Stimulated activated CD4-positive, alpha-beta T cell treated with anti-CD3 and anti-CD28 coated beads, Interleukin-1b, Interleukin-23, amount 100 ng/mL, for 1 hour (primary cell): ENCODE measurements around the gene SYK.

ENCODE experiments used
- DNase-seq, 2 donors: peaks; one replicate each; pipeline ENCODE4 v3.0.0-alpha.2; 2020; ENCODE audit warnings: low read depth in 2 of 2

Gene SYK

DNA sequence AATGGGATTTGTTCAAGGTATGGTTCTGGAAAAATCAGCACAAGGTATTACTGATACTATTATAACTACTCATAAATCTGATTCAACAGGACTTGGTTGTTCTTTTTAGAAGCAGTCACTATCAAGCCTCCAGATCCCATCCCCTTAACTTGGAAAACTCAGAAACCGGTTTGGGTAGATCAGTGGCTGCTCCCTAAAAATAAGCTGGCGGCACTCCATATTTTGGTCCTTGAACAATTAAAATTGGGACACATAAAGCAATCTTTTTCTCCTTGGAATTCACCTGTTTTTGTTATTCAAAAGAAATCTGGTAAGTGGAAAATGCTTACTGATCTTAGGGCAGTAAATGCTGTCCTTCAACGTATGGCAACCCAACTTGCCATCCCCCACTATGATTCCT is 104.2 kb downstream of the SYK start:
- DNase-seq, result no peak

DNA sequence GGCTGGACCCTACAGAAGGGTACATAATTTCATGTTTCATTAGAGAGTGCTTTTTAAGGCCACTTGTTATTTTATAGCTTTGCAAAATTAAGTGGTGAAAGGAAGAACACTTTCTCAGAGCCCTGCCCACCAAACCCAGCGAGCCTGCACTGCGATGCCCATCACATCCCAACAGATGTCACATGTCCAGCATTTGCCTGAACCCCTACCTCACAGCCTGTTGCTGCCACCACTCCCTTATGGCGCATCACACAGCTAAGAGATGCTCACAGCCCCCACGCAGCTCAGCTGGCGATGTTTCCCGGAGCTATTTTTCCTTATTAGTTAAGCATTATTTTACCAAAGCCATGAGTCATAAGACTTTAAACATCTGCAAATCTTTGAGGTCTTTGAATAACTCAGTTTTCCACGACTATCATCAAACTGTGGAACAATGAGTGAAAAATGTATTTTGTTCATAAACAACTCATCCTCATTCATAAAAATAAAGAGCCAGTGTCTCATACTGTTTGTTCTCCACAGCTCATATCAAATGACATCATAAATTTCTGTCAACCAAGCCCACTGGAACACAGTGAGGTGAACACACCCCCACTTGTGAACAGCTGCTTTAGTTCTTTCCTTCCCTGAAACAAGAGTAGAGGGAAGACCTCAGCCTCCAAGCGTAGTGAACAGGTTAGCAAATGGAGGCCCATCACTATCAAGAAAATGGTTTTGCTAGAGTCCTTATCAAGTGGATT is 104.9 kb downstream of the SYK start:
- DNase-seq, result no peak

DNA sequence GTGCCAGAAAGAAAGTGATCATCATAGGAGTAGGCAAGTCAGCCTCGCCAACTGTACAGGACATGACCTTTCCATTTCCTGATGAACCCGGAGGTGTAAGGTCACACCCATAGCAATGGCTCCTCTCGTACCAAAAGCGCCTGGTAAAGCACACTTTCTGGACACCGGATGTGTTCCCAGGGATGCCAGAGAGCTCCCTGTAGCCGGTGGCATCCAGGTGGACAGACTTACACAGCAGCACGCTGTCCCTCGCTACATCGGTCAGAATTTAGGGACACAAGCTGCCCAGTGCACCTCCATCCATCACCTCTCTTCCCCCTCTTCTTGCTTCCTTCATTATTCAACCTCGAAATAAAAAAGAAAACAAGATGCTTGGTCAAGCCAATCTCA is 105.4 kb downstream of the SYK start:
- DNase-seq, result no peak

DNA sequence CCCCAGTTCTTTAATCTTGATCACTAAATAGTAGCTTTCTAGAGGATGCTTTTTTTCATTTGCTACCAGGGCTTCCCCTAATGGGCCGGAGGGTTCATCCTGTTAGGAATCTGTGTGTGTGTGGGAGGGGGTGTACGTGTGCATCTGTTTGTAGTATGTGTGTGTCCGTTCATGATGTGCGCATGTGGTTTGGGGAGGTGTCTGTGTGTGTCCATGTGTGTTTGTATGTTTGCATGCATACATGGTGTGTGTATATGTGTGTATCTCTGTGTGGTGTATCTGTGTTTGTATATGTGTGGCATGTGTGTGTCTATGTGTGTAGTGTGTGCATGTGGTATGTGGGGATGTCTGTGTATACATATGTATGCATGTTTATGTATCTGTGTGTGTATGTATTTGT is 106.2 kb downstream of the SYK start:
- no peak for DNase-seq

DNA sequence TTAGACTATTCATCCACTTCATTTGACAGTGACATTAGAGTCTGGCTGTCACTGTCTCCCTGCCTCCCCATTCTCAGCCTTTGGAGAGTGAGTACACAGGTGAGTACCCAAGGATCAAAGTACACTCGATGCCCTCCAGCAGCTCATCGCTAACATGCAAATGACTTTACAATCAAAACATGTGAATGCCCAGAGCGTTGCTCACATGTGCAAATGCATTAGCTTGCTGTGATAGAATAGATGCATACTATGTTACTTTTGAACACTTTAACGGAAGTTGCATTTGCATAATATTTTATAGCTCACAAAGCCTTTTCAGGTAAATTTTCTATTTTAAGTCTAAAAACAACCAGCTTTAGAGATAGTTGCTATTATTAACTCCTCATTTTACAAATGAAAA is 107.6 kb downstream of the SYK start:
- no peak for DNase-seq

DNA sequence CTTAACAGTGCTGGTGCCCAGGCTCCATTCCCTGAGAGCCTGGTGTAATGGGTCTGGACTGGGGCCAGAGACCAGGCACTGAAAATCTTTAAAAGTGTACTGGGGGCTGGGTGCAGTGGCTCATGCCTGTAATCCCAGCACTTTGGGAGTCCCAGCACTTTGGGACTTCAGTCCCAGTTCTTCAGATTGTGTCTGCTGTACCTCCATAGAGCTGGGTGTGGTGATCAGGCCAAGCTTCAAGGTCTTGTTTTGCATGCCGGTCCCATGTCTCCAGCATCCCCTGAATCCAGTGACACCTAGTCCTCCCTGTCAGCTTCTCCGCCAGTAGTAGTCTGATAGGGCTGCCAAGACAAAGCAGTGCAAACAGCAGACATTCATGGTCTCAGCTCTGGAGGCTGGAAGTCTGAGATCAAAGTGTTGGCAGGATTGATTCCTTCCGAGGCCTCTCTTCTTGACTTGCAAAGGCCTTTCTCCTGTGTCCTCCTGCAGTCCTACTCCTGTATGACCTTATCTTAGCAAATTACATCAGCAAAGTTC is 108.2 kb downstream of the SYK start:
- DNase-seq, result no peak

DNA sequence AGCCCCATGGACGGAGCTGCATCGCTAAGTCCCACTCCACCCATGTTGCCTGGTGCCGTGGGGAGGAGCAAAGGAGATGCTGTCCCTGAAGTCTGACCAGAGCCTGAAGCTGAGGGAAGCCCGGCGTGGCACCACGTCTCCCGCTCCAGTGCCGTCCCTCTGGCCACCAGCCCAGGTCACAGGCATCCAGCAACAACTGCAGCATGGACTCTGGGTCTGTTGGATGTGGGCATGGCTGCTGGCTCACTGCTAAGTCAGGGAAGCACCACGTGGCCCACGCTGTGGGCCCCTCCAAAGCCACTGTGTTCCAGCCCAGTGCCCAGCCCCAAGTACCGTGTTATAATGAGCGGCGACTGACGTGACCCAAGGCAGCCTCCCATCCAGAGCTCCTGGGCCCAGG is 112.6 kb downstream of the SYK start:
- no peak for DNase-seq

DNA sequence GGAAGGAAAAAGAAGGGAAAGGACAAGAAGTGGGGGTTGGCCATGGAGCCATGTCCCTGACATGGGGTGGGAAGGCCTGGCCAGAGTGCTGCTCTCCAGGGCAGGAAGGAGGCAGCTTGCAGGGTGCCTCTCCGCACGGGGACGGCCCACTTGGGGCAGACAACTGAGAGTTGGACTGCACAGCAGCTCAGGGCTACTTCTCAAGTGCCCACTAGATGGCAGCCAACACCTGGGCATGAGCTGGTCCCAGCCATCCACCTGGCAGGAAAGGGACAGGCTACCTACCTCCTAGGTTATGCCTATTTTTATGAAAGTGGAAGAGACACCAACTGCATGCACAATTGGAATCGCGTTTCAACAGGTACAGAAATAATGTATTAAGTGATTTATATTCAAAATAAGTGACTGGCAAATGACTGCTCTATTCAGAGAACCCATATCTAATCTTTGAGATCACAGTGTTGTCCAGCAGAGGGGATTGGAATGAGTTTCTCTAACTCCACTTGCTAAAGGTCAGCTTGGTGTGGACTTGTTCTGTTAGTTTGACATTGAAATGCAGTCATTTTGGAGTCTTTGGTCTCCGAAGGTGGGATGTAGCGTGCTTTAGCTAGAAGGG is 113.4 kb downstream of the SYK start:
- DNase-seq, result peak; percentile 31 to 47

DNA sequence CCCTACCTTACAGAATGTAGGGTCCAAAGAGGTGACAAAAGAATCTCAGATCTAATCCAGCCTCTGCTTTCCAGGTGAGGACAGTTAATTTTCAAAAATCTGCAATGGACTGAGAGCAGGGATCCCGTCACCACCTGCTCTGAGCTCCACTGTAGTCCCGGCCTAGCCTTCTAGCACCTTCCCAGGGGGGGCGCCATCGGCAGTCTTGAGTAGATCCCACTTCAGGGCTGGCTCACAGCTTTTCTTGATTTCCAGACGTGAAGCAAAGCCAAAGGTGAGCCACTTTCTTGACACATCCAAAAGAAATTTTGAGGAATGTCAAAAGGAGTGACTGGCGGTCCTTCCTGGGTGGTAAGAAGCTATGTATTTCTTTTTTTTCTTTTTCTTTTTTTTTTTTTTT is 114.1 kb downstream of the SYK start:
- no peak for DNase-seq

DNA sequence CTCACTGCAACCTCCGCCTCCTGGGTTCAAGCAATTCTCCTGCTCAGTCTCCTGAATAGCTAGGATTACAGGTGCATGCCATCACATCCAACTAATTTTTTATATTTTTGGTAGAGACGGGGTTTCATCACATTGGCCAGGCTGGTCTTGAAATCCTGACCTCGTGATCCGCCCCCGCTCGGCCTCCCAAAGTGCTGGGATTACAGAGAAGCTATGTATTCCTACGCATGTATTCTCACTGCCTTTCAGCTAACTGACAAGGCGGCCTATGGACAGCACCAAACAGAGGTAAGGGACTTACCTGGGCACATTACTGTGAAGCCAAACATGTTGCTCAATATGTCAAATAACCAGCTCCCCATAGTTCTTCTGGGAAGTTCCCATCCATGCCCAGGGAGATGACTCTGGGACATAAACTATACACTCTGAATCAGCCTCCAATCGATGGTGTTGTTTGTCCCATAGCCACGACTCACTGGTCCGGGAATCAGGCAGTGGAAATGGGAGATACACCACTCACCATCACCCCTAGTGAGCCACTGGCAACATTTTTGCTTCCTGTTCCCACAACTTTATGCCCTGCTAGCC is 114.6 kb downstream of the SYK start:
- DNase-seq, result no peak

DNA sequence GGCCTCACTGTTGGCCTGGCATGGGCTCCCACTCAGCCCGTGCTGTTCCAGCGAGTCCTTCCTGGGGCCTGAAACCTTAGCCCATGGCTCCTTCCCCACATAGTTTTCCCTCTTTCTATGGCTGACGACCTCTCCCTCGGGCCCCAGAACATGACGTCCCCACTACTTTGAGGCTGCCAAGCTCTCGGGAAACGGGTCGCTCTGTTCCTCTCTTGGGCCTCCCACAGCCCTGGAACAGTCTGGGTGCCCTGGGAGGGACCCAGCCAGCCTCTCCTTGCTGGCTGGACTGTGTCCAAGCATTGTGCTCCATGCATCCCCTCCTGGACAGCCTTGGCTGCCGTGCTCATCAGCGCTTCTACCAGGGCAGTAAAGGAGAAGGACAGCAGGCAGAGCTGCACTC is 118.3 kb downstream of the SYK start:
- DNase-seq, result no peak

DNA sequence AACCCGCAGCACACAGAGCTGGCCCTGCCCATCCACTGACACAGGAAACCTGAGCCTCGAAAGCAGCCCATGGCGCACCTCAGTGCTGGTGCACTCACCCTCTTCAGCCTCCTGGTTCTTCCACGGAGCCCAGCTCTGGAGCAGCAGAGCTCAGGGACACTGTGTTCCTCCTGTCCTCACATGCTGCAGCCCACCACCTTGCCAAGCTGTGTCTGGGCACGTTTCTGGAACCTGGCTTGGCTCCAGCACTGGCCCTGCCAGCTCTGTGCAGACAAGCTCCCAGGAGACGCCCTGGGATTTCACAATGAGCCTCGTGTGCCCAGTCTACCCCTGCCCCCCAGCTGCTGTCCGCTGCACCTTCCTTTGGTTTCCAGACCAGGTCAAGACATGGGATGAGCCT is 119.5 kb downstream of the SYK start:
- DNase-seq, result no peak

DNA sequence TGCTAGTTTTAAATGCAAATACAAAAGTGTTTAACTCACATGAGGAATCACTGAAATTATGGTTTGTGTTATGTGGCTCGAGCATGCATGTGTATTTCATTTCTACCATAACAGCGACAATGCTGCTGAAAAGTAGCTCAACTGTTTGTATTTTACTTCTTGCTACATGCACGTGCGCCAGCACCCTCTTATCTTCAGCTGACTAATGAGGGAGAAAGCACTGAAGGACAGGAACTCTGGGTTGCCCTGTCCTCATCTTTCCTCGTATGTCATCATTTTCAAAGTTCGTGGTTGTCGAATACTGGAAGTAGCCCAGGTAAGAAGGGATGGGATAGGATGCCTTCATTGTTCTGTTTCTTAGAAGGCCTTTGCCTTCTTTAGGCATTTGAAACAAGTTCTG is 120.3 kb downstream of the SYK start:
- no peak for DNase-seq

DNA sequence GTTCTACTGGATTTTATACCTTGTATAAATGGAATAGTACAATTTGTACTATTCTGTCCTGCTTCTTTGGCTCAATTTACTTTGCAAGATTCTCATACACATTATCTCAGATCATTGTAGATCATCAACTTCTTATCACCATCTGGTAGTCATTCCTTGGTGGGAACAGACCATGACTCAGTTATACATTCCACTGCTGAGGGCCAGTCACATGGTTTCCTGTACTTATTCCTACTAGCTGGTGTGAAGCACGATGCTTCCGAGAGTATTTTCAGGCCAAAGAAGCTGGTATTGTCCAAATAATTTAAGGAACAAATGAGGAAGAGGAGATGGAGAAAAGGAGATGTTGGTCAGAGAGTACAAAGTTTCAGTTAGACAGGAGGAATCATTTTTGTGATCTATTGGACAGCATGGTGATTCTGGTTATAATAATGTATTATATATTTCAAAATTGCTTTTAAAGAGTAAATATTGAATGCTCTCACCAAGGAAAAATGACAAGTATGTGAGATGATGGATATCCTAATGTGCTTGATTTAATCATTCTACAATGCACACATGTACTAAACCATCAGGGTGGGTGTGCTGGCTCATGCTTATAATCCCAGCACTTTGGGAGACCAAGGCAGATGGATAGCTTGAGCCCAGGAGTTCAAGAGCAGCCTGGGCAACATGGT is 124.1 kb downstream of the SYK start:
- no peak for DNase-seq

DNA sequence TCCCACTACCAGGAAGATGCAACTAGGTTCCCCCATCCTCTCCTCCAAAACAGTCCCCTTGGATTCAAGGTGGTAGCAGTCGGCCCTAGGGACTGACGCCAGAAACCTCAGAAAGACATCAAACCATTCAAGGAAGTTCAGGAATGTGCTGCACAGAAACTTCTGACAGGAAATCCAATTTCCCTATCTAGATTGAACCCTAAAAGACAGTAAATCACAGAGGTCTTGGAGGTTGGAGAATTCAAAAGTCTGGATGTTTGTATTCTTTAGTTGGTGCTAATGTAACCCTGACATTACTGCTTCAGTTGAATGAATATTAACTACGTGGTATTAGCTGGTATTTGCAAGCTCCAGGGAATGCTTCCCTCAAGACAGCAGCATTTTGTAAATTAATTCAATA is 125.3 kb downstream of the SYK start:
- no peak for DNase-seq

DNA sequence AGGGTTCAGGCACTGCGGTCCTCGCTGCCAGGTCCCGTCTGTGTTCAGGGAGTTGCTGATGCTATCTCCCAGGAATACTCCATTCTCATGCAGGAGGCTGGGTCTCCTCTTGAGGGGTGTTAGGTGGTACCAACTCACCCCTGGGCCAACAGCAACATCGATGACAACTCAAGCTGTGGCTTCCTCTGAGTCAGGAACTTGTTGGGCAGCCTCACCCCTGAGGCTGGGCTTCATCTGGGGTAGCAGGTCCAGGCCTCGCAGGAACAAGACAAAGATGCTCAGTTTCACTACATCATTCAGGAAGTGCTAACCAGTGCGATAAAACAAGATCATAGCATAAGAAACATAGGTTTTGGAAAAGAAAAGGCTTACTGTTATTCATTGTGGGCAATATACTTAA is 125.9 kb downstream of the SYK start:
- no peak for DNase-seq

DNA sequence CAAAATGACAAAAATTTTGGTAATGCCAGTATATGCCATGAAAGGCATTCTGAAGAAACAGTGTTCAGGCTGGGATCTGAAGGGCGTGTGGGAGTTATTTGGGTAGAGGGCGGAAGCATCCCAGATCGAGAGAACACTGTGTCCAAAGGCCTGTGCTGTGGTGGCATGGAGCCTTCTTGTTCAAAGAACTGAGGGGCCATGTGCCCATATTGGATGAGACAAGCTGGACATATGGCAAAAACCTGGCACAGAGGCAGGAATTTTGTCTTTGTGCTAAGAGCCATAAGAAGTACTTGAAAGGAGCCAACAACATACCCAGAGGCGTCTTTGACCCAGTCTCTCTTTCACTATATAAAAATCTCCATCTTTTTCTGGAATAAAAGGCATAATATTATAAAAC is 128.0 kb downstream of the SYK start:
- DNase-seq, result no peak

DNA sequence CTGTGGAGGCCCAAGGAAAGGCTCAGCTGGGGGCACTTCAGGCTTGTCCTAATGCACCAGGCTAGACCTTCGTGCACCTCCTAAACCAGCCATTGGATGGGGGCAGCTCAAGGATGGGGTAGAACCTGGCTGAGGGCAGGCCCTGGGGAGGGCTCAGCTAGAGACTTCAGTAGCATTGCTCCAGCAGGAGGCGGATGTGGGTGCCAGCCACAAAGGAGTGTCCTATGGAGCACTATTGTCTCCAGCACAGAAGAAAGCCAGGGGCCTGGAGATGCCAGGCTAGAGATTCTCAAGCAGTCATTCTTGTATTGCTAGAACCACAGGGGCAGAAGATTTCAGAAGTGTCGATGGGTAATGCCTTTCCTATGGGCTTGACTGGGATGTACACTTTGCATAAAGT is 131.8 kb downstream of the SYK start:
- no peak for DNase-seq

DNA sequence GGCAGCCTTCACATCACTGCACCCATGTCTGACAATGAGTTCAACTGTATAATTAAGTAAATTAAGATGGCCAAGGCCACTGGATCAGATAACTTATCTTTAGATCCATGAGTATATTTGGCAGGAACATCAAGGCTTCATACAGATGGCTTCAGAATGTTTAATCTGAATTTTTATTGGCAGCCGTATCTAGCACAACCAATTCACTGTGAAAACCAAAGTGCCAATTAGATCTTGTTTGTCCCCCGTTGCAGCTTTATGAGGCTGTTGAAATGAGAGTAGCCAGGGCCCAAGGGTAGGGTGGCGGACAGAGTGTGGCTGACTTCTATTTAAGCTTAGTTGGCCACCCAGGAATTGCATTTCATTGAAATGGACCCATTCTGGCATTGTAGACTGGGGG is 137.7 kb downstream of the SYK start:
- DNase-seq, result no peak

DNA sequence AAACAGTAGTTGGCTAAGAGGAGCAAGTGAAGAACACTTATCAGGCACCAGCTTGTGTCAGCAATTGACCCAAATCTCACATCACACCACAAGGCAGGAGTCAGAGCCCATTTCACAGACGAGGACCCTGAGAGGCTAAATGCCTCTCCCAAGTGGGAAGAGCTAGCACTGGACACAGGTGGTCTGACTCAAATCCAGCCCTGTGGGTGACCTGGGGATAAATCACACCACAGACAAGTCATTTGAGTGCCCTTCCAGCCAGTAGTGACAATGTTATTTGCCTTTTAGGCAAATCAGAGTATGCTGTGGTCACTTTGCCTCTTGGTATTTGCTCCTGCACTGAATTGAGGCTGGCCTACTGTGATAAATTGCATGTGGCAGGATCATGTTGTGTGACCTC is 138.7 kb downstream of the SYK start:
- DNase-seq, result no peak

DNA sequence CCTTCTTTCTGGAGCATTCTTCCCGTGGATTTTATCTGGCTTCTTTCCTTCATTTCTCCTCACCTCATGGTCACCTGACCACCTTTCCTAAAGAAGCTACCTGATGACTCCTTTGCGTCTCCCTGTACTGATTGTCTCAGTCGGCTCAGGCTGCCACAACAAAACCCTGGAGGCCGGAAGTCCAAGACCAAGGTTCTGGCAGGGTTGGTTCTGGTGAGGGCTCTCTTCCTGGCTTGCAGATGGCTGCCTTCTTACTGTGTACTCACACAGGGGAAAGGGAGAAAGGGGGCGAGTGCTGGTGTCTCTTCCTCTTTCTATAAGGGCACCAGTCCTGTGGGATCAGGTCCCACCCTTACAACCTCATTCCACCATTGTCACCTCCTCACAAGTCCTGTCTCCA is 140.0 kb downstream of the SYK start:
- no peak for DNase-seq

DNA sequence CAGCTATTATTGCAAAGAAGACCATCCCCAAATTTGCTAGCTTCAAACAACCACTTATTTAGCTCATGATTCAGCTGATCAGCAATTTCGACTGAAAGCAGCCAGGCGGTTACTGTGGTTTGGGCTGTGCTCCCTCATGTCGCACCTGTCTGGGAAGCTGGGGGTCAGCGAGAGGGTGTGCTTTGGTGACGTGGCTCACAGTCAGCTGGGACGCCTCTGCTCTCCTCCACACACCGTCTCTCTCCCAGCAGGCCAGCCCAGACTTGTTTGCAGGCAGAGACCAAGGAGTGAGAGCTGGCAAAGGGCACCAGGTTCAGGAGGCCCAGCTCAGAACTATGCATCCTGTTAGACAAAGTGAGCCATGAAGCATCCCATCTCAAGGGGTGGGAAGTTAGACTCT is 140.9 kb downstream of the SYK start:
- DNase-seq, result no peak

DNA sequence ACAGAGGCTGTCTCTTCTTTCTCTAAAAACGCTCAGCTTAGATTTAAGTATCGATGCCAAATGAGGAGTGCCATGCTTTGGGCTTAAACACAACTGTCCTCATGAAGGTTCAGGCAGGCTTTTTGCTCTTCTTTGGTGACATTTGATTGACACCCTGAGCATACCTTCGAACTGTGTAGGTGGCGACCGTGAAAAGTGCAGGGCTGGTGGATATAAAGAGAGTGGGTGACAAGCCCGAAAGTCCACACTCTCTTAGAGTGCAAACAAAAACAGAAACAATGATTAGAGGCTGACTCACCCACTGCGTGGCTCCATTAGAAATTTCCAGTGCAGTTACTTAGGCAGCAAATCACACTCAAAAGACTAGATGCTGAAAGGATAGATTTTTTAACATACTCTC is 141.7 kb downstream of the SYK start:
- DNase-seq, result no peak
